GM21515 (cell line): ENCODE results near the gene PELI2.
"Not testable (repeated sequence)": the region's sequence is repeated elsewhere in the genome, so short reads cannot be mapped to it uniquely, and the experiment has no call there.

Experiments
- ATAC-seq: cut with Tn5 transposase; IDR thresholded peaks from one replicate; pipeline ENCODE4 v1.9.1; 2021; ENCODE audit not compliant: unreplicated experiment

The PELI2 gene

DNA sequence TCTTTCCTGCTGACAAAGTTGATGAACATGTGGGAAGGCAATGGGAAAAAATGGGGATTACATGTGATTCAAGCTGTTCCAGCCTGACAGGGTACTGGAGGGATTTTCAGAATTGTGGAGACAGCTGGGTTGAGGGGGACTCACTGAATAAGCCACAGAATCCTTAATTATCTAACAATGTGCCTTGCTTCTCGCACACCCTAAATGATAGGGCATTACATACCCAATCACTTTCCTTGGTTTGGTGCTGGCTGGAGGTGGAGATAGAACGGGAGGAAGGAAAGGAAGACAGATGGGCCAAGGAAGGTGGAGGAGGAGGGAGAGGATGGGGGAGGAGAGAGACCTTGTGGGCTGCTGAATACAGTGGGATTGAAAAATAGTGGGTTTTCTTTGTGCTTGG, 20.7 kb downstream of the PELI2 start:
- ATAC-seq = no peak

DNA sequence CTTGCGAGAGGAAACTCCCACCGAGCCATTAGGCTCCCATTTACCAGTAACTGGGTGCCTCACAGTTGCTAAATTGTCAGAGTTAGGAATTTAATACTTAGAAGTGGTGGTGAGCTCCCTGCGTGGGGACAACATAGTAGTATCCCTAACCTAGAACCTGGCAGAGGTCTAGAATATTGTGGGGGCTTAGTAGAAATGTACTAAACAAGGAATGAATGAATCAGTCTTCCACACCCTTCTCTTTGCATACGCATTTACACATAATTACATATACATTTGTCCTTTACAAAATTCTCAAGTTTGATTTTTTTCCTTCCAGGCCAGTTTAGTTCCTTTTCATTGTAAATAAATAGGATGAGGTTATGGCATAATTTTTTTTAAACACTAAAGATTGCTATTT, 24.1 kb downstream of the PELI2 start:
- no peak for ATAC-seq

DNA sequence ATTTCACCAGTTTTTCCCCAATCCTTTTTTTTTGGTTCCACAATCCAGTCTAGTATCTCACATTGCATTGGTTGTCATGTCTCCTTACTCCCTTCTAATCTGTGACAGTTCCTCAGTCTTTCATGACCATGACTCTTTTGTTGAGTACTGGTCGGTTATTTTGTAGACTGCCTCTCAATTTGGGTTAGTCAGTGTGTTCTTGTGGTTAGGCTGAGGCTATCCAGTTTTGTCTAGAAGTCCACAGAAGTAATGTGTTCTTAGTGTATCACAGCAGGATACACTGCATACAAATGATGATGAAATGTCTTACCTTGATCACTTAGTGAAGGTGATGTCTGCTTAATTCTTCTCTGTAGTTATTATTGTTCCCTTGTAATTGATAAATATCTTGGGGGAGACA, 24.8 kb downstream of the PELI2 start:
- no peak for ATAC-seq

DNA sequence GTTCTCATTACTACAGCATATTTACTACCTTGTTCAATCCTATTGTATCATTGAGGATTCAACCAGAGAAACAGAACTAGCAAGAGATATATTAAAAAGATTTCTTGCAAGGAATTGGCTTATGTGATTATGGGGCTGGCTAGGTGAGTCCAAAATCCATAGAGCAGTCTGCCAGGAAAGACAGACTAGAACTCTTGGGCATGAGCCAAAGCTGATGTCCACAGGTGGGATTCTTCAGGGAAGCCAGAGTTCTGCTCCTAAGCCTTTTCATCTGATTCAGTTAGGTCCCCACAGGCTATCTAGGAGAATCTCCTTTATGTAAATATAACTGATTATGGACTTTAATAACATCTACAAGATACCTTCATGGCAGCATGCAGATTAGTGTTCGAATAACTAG, 26.0 kb downstream of the PELI2 start:
- ATAC-seq = no peak

DNA sequence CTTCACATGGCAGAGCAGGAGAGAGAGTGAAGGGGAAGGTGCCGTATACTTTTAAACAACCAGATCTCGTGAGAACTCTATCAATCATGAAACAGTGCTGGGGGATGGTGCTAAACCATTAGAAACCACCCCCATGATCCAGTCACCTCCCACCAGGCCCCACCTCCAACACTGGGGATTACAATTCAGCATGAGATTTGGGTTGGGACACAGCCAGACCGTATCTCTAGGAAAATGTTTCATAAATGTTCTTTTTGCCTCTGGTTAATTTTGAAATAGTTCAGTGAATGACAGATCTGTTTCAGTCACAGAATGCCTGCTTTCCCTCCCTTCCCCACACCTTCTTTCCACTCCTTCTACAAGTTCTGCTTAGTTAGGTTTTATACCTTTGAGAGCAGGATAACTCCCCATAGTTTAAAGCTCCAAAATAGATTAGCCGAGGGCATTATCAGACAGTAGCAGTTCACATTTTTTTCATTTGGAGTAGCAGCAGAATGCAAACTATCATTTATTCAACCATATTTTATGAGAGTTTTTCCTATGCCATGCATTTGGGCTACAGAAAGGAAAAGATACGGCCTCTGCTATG, 27.1 kb downstream of the PELI2 start:
- ATAC-seq = no peak

DNA sequence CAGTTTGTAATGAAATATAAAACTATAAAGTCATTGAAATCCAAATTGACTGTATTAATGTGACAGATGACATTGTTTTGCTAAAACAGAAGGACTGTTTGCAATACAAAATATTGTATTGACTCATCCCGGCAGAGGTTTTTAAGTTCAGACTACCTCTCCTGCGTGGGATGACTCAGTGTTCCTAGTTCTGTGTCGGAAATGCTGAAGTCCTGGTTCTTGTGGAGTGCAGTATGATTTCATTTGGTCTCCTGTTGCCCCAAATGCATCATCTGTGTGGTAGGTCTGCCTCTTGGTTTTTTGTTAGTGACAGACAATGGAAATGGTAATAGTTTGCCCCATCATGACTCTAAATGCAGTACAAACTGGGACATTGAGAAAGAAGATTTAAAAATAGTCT, 27.8 kb downstream of the PELI2 start:
- no peak for ATAC-seq

DNA sequence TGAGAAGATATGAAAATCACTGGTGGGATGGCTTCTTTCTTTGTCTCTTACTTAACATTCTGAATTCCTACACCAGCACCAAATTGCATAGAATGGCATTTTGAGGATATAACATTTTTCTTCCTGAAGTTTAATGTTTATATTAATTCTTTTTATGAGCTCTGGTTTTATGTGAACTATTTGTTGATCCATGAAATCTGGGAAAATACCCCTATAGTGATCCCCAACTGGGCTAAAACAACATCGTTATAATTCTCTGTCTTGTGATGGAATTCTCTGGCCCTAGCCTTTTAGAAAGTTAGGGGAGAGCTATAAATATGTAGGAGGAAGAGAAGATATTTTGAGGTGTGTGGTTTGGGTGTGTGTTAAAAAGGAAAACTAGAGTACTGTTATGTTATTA, 29.2 kb downstream of the PELI2 start:
- ATAC-seq = no peak

DNA sequence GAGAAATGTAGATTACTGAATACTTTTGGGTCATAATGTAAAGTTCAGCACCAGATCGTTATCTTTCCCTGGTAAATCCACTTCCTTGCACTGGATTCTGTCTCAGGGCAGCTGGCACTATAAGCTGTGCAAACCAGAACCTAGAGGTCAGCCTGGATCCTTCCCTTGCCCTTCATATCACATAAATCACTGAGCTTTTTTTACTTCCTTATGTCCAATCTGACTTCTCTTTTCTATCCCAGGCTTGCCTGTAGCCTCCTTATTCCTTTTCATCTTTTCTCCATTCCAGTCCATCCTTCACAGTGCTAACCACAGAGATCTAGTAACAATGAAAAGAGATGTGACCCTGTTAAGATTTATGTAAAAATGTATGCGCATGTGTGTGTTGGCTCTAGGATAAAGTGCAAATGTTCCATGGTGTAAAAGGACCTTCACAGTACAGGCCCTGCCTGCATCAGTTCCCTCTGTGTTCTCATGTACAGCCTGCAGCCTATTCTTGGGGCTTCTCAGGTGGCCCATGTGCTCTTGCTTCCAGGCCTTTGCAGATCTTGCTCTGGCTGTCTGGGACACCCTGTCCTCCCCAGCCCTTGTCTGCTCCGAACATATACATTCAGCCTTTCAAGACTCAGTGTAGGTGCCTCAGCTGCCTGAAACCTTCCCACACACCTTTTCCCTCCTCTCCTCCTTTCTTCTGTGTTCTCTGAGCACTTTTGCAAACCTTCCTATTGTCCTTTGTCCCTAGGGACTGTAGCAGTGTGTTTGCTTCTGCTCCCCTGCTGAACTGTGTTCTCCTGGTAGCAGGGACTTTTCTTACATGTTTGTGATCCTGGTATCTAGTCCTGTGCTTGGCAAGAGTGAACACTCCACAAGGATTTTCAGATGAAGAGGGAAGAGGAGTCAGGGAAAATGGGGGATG, 30.0 kb downstream of the PELI2 start:
- ATAC-seq = no peak

DNA sequence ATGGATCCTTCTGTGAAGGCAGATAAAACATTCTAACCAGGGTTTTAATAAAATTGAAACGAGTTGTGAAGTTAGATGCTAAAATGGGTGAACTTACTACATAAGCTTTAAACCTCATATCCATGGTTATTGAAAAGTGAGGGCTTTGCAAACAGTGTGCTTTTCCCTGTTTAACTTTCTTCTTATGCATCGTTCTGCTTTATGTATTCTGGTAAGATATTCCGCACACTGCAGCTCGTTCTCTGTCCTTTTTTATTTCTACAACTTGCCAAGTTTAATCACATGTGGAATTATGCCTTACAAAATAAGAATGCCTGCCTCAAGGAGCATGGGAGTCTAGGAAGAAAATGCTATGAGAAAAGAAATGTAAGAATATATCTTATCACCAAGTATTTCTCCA, 30.9 kb downstream of the PELI2 start:
- ATAC-seq = no peak

DNA sequence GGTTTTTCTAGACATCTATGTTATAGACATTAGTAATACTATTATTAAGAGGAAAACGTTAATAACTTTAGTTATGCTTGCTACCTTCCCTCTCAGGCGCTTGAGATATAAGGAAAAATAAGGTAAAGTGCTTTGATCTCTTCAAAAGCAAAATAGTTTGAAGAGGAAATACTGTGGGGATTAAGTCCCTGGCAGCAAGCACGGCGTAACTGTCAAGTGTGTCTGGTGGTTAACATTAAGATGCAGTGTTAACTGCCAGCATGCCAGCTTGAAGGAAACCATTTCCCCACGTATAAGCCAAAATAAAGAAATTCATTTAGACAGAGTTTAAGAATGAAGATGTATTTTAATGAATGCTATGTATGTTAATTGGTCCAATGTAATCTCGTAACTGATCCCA, 31.8 kb downstream of the PELI2 start:
- ATAC-seq = no peak

DNA sequence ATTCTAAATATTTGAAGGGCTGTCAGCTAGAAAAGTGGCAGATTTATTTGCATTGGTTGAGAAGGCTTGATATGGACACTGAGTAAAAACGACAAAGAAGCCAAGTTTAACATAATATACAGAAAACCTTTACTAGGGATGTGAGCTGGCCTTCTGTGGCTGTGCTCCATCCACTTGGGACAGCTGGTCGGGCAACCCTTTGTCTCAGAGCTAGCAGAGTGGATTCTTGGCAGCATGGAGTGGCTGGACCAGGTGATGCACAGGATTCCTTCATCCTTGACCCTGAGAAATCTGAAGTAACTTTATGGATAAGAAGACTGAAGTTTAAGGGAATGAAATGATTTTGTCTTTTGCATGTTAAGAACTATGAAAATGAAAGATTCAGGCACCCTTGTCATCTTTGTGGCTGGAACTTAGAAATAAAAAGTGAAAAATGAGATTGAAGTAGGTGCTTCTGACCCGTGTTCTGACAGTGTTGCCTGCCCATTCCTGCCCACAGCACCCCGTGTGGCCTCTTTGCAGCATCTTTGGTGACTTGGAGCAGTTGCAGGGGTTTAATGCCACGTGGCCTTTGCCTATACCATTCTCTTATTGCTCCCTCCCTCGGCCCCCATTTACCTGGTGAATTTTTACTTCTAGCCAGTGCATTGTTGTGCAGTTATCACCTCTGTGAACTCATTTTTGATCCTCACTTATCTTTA, 32.6 kb downstream of the PELI2 start:
- ATAC-seq = no peak

DNA sequence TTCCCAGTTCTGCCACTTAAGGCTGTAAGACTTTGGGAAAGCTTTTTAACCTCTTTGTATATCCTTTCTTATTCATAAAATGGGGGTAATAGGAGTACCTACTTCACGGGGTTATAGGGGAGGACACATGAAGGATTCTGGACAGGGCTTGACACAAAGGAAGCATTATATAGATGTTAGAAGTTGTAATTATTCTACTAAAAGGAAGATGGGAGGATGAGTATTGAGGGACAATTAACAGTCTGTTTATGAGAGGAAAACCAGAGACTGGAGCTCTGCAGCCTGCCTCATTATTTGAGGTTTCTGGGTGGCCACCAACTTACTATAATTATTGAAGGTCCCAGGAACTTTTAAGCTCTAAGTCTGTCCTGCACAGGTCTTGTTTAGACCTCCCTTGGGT, 34.0 kb downstream of the PELI2 start:
- no peak for ATAC-seq

DNA sequence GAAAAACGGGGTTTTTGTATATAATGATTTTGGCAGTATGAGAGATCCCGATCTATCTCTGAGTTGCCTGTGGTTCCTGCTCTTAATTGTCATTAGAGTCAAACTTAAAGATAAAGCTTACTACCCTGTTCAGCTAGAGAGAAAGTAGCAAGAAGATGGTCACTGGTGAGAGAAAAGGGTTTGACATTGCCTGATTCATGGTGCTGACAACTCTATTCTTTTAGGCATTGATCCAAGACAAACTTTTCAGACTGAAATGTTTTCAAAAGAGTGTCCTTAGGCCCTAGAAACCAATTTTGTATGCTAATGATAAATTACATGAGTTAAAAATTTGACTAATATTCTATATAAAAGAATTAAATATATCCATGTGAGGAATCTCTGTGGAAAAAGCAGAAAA, 35.1 kb downstream of the PELI2 start:
- ATAC-seq = no peak

DNA sequence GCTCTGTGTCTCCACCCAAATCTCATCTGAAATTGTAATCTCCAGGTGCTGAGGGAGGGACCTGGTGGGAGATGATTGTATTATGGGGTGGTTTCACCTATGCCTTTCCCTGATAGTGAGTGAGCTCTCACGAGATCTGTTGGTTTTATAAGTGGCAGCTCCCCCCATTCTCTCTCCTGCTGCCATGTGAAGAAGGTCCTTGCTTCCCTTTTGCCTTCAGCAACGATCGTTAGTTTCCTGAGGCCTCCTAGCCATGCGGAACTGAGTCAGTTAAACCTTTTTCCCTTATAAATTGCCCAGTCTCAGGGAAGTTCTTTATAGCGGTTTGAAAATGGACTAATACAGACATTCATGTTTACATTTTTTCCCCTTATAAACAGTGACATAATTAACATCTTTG, 36.1 kb downstream of the PELI2 start:
- no peak for ATAC-seq

DNA sequence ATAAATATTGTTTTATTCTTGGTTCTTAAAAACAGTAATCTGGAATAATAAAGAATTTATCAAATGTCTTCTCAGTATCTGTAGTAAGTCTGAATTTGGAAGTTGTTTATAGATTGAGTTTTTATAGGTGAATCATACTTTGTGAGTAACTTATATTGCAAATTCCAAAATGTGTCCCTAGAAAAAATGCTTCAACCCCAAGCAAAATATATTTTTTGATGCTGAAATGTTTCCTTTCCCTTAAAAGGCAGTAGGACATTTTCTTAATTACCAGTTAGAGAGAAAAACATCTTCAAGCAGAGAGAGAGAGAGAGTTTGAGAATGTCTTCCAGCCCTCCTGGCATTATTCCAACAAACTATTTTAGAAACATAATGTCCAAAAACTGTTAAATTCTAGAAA, 37.9 kb downstream of the PELI2 start:
- ATAC-seq = no peak

DNA sequence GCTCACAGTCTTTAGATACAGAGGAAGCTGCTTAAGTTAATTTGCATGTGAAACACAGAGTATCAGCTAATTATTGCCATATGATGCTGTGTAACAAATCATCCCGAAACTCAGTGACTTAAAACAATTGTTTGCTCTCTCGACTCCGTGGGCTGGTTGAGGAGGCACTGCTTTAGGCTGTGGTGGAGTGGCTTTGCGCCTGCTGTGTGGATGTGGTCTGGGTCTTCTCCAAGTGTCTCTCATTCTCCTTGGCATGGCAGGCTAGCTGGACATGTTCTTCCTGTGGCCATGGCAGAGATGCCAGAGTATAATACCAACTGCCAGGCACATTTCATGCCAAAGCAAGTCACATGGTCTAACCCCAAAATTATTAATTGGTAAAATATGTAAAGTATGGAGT, 40.9 kb downstream of the PELI2 start:
- ATAC-seq = no peak

DNA sequence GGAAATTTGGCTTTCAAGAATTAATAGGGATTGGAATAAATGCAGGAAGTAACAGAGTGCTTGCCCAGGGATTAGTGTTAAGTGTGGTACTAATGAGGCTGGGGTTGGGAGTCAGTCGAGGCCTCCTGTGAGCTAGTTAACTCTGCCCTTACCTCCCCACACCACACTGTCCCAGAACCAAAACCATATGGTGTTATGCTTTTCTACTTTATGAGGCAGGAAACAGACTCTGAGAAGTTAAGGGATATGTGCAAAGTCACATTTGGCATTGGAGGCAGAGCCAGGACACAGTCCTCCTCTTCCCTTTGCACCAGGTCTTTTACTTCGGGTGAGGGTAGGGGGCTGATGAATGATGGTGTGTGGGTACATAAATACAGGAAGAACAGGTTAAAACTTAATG, 41.9 kb downstream of the PELI2 start:
- ATAC-seq = no peak

DNA sequence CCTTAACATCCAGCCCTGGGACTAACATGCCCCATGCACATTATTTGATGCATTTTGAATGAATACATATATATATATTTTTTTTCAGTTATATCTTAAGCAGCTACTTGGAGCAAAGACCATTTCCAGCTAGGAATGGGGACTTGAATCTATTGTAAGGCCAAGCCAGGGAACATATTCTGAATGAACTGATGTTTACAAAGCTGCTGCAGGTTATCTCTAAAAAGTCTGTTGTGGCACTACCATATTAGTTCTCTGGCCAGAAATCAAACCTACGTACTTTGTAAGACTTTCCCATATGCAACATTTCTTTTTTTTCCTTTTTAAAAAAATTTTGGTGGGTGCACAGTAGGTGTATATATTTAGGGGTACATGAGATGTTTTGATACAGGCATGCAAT, 43.4 kb downstream of the PELI2 start:
- no peak for ATAC-seq

DNA sequence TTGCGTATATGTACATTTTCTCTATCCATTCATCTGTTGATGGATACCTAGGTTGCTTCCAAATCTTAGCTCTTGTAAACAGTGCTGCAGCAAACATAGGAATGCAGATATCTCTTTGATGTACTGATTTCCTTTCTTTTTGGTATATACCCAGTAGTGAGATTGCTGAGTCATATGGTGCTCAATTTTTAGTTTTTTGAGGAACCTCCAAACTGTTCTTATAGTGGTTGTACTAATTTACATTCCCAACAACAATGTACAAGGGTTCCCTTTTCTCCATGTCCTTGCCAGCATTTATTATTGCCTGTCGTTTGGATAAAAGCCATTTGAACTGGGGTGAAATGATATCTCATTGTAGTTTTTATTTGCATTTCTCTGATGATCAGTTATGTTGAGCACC, 44.3 kb downstream of the PELI2 start:
- no peak for ATAC-seq

DNA sequence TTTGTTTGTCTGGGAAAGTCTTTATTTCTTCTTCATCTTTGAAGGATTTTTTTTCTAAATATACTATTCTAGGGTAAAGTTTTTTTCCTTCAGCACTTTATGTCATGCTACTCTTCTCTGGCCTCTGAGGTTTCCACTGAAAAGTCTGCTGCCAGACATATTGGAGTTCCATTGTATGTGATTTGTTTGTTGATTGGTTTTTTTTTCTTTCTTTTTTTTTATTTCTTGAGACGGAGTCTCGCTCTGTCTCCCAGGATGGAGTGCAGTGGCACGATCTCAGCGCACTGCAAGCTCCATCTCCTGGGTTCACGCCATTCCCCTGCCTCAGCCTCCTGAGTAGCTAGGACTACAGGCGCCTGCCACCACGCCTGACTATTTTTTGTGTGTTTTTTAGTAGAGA, 48.4 kb downstream of the PELI2 start:
- ATAC-seq = not testable (repeated sequence)

DNA sequence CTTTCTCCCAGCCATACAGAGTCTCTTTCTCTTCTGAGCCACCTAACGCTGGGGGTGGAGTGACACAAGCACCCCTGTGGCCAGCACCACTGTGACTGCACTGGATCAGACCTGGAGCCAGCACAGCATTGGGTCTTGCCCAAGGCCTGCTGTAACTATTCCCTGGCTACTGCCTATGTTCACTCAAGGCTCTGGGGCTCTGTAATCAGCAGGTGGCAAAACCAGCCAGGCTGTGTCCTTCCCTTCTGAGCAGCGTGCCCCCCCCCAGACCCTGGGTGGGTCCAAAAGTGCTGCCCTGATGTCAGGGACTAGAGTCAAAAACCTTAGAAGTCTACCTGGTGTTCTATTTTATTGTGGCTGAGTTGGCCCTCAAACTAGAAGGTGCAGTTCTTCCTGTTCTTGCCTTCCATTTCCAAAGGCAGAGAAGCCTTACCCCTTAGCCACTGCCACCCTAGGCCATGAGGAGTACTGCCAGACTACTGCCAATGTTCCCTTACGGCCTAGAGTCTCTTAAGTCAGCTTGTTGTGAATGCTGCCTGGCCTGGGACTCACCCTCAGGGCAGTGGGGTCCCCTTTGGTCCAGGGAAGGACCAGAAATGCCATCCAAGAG, 49.9 kb downstream of the PELI2 start:
- no peak for ATAC-seq

DNA sequence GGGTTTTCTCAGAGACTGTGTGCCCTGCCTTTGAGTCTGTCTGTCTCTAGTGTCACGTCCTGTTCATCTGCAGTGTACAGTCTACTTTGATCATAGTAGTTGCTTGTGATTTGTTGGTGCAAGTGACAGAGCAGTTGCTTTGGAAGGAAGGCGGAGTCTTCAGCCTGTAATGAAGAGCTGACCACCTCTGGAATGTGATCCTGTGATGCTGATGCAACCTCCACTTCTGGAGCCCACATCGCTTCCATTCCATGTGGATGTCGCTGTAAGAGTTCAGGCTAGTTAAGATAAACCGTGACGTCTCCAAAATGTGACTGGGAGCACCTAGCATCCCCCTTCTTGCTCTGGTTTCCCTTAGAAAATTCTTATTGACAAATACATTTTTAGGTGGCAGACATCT, 51.8 kb downstream of the PELI2 start:
- ATAC-seq = no peak
